Liver (tissue), 9 donors: Measurements from ENCODE around the gene TSPOAP1. TPM values are rescaled to one million over a fixed set of nuclear protein-coding genes. Genes with fewer than 3 reads are reported as not detected.

Experiments
- DNase-seq: peaks from one replicate; pipeline ENCODE4 v3.0.0-alpha.2; 2017; ENCODE audit warnings: low spot score
- H3K27ac ChIP-seq, 2 donors: one replicate each; pipeline ENCODE4 v1.7.0; 2013; ENCODE audit warnings: inconsistent platforms in 2 of 2, low read length in 2 of 2, control low read depth in 1 of 2, low read depth in 1 of 2, mild to moderate bottlenecking in 1 of 2
- H3K27me3 ChIP-seq, 4 donors: one replicate each; pipeline versions ENCODE4 v1.6.1 to v1.7.0; 2013; ENCODE audit warnings: low read length in 3 of 4, inconsistent platforms in 1 of 4, mild to moderate bottlenecking in 1 of 4, moderate library complexity in 1 of 4; ENCODE audit not compliant: control insufficient read depth in 4 of 4, insufficient read depth in 4 of 4
- H3K36me3 ChIP-seq, 4 donors: one replicate each; pipeline versions ENCODE4 v1.6.1 to v1.7.0; 2013; ENCODE audit warnings: low read length in 3 of 4, mild to moderate bottlenecking in 3 of 4, low read depth in 1 of 4, moderate library complexity in 1 of 4; ENCODE audit not compliant: control insufficient read depth in 4 of 4, insufficient read depth in 3 of 4
- H3K4me1 ChIP-seq, 4 donors: one replicate each; pipeline versions ENCODE4 v1.6.1 to v1.7.0; 2013; ENCODE audit warnings: low read length in 3 of 4, mild to moderate bottlenecking in 3 of 4, moderate library complexity in 1 of 4; ENCODE audit not compliant: control insufficient read depth in 4 of 4, insufficient read depth in 4 of 4
- H3K4me3 ChIP-seq, 3 donors: one replicate each; pipeline versions ENCODE4 v1.6.1 to v1.7.0; 2013; ENCODE audit warnings: low read length in 3 of 3, control low read depth in 1 of 3, low read depth in 1 of 3, mild to moderate bottlenecking in 1 of 3
- H3K9ac ChIP-seq, 2 donors: one replicate each; pipeline ENCODE4 v1.7.0; 2013; ENCODE audit warnings: low read length in 2 of 2, mild to moderate bottlenecking in 2 of 2, moderate library complexity in 2 of 2, control low read depth in 1 of 2, low read depth in 1 of 2
- H3K9me3 ChIP-seq, 4 donors: one replicate each; pipeline versions ENCODE4 v1.6.1 to v1.7.0; 2013; ENCODE audit warnings: low read length in 3 of 4; ENCODE audit not compliant: control insufficient read depth in 4 of 4
- ATF3 ChIP-seq: IDR thresholded peaks from 2 replicates; pipeline ENCODE4 v1.6.1; 2016; ENCODE audit warnings: antibody characterized with exemption
- EGR1 ChIP-seq, 2 donors: IDR thresholded peaks; 2 replicates each; pipeline ENCODE4 v1.6.1; 2016 to 2018; ENCODE audit warnings: antibody characterized with exemption in 2 of 2, low read depth in 2 of 2
- FOXA2 ChIP-seq: IDR thresholded peaks from 2 replicates; pipeline ENCODE4 v1.6.1; 2016; ENCODE audit warnings: antibody characterized with exemption
- GABPA ChIP-seq, 2 donors: IDR thresholded peaks in 1 of 2; conservative IDR thresholded peaks in 1 of 2; 2 replicates each; pipeline ENCODE4 v1.6.1; 2016; ENCODE audit warnings: antibody characterized with exemption in 2 of 2, mild to moderate bottlenecking in 1 of 2, moderate library complexity in 1 of 2
- HNF4A ChIP-seq, 2 donors: conservative IDR thresholded peaks; 2 replicates each; pipeline ENCODE4 v1.6.1; 2016; ENCODE audit warnings: antibody characterized with exemption in 2 of 2, mild to moderate bottlenecking in 2 of 2
- HNF4G ChIP-seq: IDR thresholded peaks from 2 replicates; pipeline ENCODE4 v1.6.1; 2016; ENCODE audit warnings: antibody characterized with exemption
- RAD21 ChIP-seq, 2 donors: IDR thresholded peaks; 2 replicates each; pipeline ENCODE4 v1.6.1; 2016; ENCODE audit warnings: antibody characterized with exemption in 2 of 2, mild to moderate bottlenecking in 2 of 2
- RXRA ChIP-seq, 2 donors: IDR thresholded peaks; 2 replicates each; pipeline ENCODE4 v1.6.1; 2017 to 2018; ENCODE audit warnings: antibody characterized with exemption in 2 of 2, mild to moderate bottlenecking in 1 of 2
- SP1 ChIP-seq: IDR thresholded peaks from 2 replicates; pipeline ENCODE4 v1.6.1; 2018; ENCODE audit warnings: antibody characterized with exemption, mild to moderate bottlenecking
- TAF1 ChIP-seq: conservative IDR thresholded peaks from 2 replicates; pipeline ENCODE4 v1.6.1; 2016; ENCODE audit warnings: antibody characterized with exemption, mild to moderate bottlenecking
- YY1 ChIP-seq: IDR thresholded peaks from 2 replicates; pipeline ENCODE4 v1.6.1; 2016; ENCODE audit warnings: antibody characterized with exemption, mild to moderate bottlenecking
- WGBS: extraction: QIAGEN DNeasy Blood & Tissue Kit; methylation state at CpG from one replicate; pipeline ENCODE4 v1.1.7; 2013; 5-methylcytosine and 5-hydroxymethylcytosine counted together
- polyA plus RNA-seq, 2 donors: library from polyadenylated mRNA; stranded (reverse) in 1 of 2; unstranded in 1 of 2; fragments of 200-250 nt in 1 of 2; fragments of >200 nt in 1 of 2; fragmentation: Nextera tagmentation in 1 of 2; extraction: Ambion mirVana in 1 of 2; gene quantifications; one replicate each; pipeline versions ENCODE4 v1.2.1 to v1.2.3, GENCODE V29; 2013 to 2015
- total RNA-seq, 2 donors: library from RNA; depleted of rRNA; stranded (reverse); fragments of >200 nt; gene quantifications; one replicate each; pipeline ENCODE4 v1.2.3, GENCODE V29; 2014
- TF ChIP-seq, protein P1 (sequence below): fragments of 150-350 bp; IDR thresholded peaks from 2 replicates; pipeline ENCODE4 v1.5.1; 2017; ENCODE audit warnings: improper control_type of control experiment, low read depth, low read length; ENCODE audit not compliant: missing input control
- TF ChIP-seq, protein P2 (sequence below): IDR thresholded peaks from 2 replicates; pipeline ENCODE4 v1.6.1; 2016; ENCODE audit warnings: antibody characterized with exemption, mild to moderate bottlenecking
- donor health status: healthy.
- donor health status: healthy.
- donor health status: healthy.
- donor health status: healthy.
- donor health status: healthy.

TSPOAP1 gene
- total and polyA plus RNA-seq, 4 donors: 1.5 to 4.6 (median 2.6) TPM

DNA sequence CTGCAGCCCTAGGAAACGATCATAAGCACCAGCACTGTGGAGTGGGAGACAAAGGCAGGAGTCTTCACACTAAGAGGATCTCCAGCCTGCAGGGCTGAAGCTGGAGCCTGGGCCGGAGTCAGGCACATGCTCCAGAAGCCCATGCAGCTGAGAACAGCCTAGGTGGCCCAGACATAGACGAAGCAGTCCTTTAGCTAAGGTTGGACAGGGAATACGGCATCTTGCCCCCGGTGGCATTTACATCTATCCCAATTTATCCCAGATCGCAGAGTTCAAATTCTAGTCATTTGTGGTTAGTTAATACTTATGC, 13.9 kb downstream of the TSPOAP1 start:
- Histone ChIP-seq H3K27ac (no peak overlapping the region), H3K36me3 (no peaks in the 10 kb centered on the region), H3K27me3 (no peaks in the 10 kb centered on the region), H3K9ac (no peak overlapping the region), H3K9me3 (no peaks in the 10 kb centered on the region), H3K4me3 (no peak overlapping the region), H3K4me1 (no peaks in the 10 kb centered on the region)
- TF ChIP-seq, protein P1, sequence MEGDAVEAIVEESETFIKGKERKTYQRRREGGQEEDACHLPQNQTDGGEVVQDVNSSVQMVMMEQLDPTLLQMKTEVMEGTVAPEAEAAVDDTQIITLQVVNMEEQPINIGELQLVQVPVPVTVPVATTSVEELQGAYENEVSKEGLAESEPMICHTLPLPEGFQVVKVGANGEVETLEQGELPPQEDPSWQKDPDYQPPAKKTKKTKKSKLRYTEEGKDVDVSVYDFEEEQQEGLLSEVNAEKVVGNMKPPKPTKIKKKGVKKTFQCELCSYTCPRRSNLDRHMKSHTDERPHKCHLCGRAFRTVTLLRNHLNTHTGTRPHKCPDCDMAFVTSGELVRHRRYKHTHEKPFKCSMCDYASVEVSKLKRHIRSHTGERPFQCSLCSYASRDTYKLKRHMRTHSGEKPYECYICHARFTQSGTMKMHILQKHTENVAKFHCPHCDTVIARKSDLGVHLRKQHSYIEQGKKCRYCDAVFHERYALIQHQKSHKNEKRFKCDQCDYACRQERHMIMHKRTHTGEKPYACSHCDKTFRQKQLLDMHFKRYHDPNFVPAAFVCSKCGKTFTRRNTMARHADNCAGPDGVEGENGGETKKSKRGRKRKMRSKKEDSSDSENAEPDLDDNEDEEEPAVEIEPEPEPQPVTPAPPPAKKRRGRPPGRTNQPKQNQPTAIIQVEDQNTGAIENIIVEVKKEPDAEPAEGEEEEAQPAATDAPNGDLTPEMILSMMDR: no peak
- TF ChIP-seq SP1 (no peak), GABPA (IDR thresholded peaks at IDR 0.05 in 1 of 2, conservative IDR thresholded peaks at IDR 0.05 in 1 of 2) (no peak), HNF4G (no peak)
- WGBS: 95% methylated on average over 6 of the region's 6 CpGs
- peak; percentile 8 for DNase-seq

GRCh38 chr17:58313815-58314705, 14.5 kb downstream of the TSPOAP1 start:
- Histone ChIP-seq H3K9me3 (no peaks in the 10 kb centered on the region), H3K27me3 (no peaks in the 10 kb centered on the region), H3K27ac (no peak overlapping the region), H3K9ac (no peak overlapping the region), H3K4me1 (no peaks in the 10 kb centered on the region), H3K4me3 (no peak overlapping the region), H3K36me3 (no peaks in the 10 kb centered on the region)
- TF ChIP-seq EGR1 (IDR thresholded peaks at IDR 0.05; ENCODE audit: low read depth in 2 of 2): no peak
- TF ChIP-seq FOXA2: no peak
- no peak for TF ChIP-seq TAF1
- no peak for TF ChIP-seq HNF4A (conservative IDR thresholded peaks at IDR 0.05)
- TF ChIP-seq GABPA (IDR thresholded peaks at IDR 0.05 in 1 of 2, conservative IDR thresholded peaks at IDR 0.05 in 1 of 2): no peak
- TF ChIP-seq SP1: no peak
- TF ChIP-seq, protein P1: no peak
- TF ChIP-seq RXRA (IDR thresholded peaks at IDR 0.05): no peak
- no peak for TF ChIP-seq RAD21 (IDR thresholded peaks at IDR 0.05)
- TF ChIP-seq, protein P2, sequence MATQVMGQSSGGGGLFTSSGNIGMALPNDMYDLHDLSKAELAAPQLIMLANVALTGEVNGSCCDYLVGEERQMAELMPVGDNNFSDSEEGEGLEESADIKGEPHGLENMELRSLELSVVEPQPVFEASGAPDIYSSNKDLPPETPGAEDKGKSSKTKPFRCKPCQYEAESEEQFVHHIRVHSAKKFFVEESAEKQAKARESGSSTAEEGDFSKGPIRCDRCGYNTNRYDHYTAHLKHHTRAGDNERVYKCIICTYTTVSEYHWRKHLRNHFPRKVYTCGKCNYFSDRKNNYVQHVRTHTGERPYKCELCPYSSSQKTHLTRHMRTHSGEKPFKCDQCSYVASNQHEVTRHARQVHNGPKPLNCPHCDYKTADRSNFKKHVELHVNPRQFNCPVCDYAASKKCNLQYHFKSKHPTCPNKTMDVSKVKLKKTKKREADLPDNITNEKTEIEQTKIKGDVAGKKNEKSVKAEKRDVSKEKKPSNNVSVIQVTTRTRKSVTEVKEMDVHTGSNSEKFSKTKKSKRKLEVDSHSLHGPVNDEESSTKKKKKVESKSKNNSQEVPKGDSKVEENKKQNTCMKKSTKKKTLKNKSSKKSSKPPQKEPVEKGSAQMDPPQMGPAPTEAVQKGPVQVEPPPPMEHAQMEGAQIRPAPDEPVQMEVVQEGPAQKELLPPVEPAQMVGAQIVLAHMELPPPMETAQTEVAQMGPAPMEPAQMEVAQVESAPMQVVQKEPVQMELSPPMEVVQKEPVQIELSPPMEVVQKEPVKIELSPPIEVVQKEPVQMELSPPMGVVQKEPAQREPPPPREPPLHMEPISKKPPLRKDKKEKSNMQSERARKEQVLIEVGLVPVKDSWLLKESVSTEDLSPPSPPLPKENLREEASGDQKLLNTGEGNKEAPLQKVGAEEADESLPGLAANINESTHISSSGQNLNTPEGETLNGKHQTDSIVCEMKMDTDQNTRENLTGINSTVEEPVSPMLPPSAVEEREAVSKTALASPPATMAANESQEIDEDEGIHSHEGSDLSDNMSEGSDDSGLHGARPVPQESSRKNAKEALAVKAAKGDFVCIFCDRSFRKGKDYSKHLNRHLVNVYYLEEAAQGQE: no peak
- TF ChIP-seq ATF3: no peak
- no peak for TF ChIP-seq YY1
- 90% methylated on average over 7 of the region's 7 CpGs for WGBS
- peak; percentile 6 for DNase-seq
